Measurements from ENCODE around the gene CCDC201.

CCDC201 gene, protein sequence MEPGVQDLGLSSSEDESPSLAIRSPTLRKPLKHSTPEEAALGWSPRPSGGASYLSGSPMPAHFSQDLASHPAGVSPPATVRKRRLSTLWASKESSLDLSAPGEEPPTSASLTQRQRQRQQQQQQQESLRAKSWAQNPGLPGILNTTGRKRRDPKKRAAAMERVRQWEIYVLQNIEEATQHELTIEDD

DNA sequence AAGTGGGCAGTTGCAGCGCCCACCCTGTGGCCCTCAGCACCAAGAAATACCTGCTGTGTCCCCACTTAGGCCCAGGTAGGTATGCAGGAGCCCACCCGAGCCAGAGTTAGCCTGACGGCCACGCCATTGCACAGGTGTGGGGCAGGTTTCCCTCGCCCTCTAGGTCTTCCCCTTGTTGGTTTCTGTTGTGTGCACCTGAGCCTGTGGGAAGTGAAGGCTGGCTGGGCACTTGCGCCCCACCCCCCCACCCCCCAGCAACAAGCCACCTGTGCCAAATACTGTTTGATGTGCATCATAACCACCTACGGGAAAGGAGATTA, at the start of gene CCDC201:
Gene CCDC201, minus strand, starts transcription at position 48 of the 320 bp plus-strand sequence. CDS start 75 bp downstream, outside the sequence.
- no peak for DNase-seq

DNA sequence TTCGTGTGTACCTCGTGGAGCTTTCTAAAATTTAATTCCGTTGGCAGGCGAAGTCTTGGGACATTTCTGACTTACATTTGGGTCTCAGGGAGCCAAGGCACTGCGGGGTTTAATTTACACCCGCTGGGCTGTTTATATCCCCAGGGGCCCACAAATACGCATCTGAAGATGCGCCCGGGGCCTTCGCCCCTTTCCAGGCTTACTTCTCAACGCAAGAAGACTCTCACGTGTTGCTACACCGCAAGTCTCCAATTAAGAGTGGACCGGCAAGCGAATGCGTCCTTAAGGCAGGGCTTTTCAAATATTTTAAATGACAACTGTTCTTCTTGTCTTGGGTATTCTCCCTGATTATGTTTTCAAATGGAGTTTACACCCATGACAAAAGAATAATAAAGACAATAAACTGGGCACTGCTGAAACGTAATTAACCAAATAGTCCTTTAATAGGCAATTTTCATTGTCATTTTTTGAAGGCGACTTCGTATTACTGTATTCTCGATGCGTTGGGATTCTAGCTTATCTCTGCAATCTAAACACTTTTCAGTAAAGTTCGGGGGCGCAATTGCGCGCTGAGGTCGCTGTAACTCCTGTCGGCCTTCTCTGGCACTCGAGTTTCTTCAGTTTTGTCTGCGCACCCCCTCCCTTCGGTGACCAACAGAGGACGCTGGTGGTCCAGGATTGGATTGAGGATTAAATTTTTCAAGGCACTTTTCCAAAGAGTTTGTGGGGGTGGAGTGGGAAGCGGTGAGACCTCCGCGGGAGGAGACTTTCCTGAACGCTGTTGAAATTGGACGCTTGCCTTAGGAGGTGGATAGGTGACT, 49.0 kb upstream of the CCDC201 start:
- no peak for DNase-seq

DNA sequence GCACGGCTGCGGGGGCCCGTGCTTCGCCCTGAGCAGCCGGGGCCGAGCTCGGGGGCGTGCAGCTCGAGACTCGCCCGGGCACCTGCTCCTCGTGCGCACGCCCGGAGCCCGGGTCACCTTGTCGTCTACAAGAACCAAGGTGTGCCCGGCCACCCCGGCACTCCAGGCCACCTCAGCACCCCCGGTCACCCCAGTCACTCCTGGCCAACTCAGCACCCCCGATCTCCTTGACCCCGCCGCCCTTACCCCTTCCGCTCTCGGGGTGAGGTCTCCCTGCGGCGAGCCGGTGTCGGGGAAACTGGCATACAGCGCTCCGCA, 48.5 kb upstream of the CCDC201 start:
- DNase-seq = no peak

DNA sequence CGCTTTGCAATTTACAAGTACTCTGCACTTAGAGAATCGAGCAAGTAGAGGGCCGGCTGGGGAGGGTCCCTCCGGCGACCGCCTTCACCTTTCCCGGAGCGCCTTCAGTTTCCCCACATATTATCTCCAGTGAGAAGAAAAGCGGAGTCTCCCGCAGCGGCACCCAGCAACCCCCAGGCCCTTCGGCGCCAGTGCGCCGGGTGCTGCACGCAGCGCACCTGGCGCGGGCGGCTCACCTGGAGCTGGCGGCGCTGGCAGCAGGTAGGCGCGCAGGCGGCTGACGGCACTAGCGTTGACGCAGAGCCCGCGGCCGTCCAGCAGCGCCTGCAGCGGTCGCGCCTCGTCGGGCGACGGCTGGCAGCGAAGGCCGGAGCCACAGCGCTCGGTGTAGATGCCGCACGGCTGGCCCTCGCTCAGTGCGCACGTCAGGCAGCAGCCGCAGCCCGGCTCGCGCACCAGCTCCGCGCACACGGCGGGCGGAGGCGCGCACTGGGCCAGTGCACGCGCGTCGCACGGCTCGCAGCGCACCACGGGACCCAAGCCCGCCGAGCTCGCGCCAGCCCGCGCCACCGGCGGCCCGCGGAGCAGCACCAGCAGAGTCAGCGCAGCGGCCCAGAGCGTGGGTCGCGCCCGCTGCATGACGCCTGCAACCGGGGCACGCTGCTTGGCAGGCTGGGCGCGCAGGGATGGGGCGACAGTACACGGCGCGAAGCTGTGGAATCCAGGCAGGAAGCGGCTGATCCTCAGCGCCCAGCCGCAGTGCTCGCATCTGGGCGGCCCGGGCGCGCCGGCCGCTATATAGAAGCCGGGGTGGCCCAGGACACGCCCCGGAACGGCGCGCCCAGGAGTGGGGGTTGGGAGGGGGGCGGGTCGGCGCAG, 47.9 kb upstream of the CCDC201 start, which contains the start of gene IGFBP3:
Gene IGFBP3, minus strand, starts transcription at position 771 of the 879 bp plus-strand sequence. Its CDS starts 132 bp downstream, at position 639.
- DNase-seq = no peak

DNA sequence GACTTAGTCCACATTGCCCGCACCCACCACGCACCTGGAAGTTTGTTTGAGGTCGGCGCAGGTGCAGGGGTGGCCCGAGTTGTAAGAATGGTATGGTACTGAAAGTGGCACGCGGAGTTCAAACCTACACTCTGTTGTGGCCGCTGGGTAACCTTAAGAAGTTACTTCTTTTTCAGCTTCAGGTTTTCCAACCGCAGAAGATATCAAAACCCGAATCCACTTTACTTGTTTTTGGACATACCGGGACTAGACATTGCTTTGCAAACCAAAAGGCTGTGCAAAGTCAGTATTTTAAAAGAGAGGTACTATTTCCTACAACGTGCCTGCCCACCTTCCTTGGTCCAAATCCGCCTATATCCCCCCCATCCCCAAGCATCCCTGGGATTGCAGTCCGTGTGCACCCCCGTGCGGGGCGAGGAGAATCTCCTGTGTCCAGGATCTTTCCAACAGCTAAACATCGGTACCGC, 47.1 kb upstream of the CCDC201 start:
- no peak for DNase-seq

DNA sequence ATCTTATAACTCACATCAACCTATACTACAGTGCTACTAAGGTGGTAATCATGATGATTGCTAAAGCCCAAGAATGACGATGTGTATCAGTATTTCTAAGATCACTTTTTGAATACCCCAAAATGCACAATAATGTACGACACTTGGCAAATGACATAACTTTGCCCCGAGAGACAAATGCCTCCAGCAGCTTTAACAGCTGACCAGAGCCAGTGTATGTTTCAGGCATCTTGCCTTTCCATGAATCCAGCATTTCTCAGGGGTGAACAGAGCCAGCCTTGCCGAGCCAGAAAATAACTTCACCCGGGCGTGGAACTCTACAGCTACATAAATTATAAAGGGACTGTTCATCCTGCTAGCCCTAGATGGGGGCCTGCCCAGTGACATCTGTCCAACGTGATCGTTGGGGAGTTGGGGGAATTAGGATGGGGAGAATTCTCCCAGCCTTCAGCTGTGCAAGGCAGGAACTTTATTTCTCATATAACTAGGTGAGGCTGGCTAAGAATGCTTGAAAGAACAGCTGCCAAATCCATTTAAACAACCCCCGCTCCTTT, 46.4 kb upstream of the CCDC201 start:
- DNase-seq = no peak

DNA sequence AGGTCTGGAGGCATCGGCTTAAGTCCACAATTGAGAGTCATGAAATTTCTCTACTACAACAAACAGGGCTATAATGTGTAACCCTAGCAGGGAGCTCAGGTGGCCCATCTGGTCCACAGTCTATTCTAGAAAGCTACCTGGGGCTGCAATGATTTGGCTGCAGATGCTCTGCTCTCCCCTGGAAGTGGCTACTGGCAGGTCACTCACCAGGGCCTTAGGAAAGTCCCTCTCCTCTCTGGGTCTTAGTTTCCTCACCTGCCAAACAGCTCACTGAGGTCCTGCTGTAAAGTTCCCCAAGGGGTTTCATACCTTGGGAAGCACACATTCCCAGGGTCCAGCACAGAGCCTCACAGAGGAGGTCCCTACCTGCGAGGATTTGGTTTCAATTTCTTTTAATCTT, 45.7 kb upstream of the CCDC201 start:
- DNase-seq = no peak

DNA sequence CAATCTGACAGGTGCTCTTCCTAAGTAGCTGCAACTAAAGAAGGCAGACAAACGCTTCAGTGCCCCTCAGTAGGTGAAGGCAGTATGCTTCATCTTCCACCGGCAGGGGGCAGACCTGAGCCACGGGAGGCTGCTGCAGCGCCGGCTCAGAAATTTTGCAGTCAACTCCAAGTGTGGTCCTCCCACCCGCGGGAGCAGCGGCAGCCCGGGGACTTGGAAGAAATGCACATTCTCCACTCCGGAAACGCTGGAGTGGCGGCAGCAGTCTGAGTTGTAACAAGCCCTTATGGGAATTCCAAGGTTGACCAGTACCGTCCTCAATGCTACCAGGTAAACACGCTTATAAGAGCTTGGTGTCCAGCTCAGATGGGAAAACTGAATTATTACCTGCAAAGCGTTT, 44.8 kb upstream of the CCDC201 start:
- DNase-seq = peak; percentile 61

DNA sequence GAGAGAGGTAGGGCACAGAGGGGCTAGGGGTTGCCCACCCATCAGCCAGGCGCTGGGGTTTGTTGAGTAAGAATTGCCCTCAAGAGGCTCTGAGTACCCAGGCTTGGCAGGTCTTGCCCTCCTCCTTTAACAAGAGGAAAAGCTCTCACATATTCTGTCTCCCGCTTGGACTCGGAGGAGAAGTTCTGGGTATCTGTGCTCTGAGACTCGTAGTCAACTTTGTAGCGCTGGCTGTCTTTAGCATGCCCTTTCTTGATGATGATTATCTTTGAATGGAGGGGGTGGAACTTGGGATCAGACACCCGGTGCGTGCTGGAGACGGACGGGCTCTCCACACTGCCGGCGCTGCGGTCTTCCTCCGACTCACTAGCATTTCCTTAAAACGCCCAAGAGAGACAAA, 44.2 kb upstream of the CCDC201 start:
- no peak for DNase-seq

DNA sequence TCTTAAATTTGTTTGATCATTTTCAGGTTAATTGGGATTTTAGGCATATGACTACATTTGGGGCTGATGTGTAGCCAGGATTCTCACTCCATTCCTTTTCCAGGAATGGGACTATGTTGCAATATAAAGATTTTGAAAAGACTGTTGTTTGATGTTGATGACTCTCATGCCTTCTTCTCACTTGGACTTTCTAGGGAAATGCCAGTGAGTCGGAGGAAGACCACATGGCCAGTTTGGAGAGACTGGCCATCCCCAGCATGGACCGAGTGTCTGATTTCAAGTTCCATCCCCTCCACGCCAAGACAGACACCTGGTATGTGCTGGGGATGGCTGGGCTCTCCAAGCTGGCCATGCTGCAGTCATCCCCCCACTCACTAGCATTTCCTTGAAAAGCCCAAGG, 42.7 kb upstream of the CCDC201 start:
- no peak for DNase-seq

DNA sequence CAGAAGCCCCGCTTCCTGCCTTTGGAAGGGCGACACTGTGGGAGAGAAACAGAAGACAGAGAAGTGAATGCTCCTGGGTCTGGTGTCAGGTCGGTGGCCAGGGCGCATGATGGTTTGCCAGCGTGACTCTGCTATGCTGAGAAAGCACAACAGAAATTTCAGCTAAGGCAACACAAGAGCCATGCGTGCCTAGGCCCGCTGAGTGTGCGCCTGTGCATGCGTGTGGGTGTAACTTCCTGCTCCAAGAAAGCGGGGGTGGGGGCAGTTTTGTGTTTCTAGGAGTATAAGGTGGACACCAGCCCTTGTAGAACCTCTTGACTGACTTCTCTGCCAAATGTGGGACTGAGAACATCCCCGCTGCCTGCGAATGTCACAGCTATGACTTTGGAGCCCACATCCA, 42.0 kb upstream of the CCDC201 start:
- DNase-seq = no peak

DNA sequence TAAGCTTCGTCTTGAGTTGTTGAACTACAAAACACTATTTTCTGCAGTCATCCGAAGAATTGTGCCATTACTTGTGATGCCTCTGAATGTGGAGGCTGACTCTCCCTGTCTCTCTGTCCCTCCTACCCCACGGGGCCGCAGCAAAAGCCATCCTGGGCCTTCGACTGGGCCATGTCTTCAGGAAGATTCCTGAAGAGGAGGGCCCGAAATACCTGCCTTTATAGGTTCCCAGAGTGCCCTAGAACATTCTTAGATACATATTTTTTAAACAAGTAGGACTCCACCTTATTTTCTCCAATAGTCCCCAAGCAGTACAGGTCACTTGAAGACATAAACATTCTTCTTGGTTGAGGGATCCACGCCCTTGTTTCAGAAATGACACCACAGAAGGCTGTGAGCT, 40.1 kb upstream of the CCDC201 start:
- DNase-seq = no peak

DNA sequence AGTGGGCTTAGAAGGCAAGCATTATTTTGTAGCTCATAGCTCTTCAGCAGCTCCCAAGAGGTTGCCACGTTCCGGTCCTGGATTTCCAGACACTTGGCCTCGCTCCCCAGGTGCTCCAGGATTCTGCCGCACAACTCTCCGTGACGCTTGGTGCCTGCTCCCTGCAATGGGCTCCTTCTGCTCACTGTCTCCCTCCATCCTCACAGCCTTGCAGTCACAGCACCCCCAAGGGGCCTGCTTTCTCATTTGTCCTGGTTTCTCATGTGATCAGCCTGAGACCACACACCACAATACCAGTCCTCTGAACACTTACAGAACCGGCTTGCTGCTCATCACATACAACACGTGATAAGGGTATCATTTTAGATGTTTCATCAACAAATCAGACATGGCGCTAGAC, 38.4 kb upstream of the CCDC201 start:
- no peak for DNase-seq

DNA sequence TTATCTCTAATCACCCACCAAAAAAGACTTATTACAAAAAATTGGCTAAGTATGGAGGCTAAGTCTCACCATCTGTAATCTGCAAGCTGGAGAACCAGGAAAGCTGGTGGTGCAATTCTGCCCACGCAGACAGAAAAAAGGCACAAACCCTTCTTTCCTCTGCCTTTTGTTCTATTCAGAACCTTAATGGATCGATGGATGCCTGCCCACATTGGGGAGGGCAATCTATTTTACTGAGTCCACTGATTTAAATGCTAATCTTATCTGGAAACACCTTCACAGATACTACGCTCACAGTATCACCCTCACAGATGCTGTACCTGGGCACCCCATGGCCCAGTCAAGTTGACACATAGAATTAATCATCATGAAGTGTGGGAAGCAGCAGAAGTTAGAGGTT, 38.0 kb upstream of the CCDC201 start:
- DNase-seq = no peak

DNA sequence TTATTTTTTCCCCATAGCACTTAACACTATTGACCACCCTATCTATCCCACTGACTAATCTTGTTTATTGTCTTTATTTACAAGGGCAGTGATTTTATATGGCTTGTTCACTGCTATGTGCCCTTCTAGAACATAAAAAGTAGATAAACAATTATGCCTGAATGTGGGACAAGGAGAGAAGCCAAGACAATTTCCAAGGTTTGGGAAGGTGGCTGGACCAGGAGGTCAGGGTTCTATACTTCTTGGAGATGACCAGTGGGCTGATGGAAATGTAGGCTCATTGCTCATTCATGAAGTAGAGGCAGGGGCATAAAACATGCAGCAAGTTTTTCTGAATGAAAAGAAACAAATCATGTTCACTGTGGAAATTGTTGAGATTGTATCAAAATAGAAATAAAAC, 36.7 kb upstream of the CCDC201 start:
- no peak for DNase-seq

DNA sequence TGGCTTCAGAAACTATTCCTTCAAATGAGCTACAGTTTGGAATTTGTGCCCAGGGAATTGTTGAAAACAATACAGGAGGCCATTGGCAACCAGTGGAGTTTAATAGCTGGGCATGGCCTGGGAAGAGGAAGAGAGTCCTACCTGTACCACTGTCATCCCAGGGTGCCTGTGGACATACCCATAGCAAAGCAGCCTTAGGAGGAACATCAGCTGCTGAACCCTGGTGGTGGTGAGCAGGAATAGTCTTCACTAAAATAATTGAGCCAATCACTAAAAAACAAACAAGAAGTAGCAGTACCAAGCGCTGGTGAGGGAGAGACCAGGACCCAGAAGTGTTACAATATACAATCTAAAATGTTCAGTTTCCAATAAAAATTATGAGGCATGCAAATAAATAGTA, 29.9 kb upstream of the CCDC201 start:
- DNase-seq = no peak

DNA sequence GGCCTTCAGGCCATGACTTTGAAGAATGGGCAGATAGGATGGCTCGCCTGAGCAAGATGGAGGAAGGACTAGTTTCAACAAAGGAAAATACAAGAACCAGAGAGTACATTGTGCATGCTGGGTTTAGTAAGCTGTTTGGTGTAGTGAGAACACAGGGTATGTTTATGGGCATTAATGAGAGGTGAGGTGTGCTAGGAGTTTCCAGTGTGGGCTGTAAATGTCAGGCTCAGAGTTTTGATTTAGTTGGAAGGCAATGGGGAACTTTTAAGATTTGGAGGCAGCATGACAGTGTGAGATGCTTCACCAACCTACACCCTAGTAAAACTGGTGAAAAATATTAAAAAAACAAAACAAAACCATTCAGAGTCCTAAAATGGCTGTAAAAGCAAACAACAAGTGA, 28.7 kb upstream of the CCDC201 start:
- no peak for DNase-seq

DNA sequence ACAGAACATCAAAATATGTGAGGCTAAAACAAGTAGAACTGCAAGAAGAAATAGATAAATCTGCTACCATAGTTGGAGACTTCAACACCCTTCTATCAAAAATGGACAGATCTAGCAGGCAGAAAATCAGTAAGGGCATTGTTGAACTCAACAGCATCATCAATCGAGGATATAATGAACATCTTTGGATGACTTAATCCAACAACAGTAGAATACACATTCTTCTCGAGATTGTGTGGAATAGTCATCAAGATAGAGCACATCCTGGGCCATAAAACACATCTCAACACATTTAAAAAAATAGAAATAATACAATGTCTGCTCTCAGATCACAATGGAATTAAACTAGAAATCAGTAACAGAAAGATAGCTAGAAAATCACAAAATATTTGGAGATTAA, 25.3 kb upstream of the CCDC201 start:
- no peak for DNase-seq

DNA sequence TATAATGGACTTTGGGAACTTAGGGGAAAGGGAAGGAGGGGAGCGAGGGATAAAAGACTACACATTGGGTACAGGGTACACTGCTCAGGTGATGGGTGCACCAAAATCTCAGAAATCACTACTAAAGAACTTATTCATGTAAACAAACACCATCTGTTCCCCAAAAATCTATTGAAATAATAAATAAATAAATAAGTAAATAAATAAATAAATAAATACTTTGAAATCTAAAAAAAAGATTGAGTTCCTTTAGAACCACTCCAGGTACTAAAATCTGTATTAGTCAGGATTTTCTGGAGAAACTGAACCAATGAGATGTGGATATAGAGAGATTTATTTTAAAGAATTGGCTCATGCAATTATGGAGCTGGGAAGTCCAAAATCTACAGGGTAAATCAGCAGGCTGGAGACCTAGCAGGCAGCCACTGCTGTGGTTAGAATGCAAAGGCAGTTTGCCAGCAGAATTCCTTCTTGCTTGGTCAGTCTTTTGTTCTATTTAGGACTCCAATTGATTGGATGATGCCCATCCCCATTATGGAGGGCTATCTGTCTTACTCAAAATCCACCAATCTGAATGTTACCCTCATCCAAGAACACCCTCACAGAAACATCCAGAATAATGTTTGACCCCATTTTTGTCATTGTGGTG, 24.3 kb upstream of the CCDC201 start:
- DNase-seq = no peak

DNA sequence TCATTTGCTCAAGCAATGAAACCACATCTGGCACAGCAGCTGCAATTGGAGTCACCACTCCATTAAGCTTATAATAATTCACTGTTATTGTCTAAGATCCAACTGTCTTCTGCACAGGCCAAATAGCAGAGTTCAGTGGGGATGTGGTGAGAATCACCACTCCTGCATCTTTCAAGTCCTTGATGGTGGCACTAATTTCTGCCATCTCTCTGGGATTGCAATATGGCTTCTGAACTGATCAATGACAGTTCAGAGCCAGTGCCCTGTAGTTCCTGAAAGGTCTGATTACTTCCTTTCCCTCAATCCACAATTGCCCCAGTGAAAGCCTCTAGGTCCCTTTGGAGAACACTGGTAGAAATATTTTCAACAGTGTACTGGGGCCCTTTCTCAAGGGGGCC, 21.8 kb upstream of the CCDC201 start:
- DNase-seq = no peak

DNA sequence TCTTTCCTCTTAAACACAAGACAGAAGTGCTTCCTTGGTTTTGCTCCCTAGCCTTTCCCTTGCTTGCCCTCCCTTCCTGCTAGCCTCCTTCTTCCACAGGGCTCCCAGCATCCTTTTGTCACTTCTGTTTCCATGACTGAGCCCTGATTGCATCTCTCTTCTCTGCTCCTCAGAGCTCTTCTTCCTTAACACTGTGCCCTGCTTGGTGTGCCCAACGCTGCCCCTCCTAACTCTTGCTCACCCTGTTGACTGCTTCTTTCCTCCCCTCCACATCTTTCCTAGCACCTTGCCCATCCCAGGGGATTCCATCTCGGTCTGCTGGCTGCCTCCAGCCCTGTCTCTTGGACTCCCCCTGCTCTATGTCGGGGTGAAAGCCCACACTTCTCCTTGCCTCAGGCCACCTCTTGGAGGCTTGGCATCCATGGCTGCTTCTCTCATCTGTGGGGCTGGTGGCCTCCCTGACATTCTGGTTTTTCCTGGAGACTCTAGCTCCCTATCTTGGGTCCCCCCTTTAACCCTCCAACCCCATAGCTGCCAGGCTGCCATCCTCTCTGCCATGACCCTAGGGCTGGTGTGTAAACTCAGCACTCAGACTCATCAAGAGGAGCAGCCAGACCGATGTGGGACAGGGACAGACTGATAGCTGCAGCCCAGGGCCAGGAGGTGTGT, 21.2 kb upstream of the CCDC201 start:
- no peak for DNase-seq

DNA sequence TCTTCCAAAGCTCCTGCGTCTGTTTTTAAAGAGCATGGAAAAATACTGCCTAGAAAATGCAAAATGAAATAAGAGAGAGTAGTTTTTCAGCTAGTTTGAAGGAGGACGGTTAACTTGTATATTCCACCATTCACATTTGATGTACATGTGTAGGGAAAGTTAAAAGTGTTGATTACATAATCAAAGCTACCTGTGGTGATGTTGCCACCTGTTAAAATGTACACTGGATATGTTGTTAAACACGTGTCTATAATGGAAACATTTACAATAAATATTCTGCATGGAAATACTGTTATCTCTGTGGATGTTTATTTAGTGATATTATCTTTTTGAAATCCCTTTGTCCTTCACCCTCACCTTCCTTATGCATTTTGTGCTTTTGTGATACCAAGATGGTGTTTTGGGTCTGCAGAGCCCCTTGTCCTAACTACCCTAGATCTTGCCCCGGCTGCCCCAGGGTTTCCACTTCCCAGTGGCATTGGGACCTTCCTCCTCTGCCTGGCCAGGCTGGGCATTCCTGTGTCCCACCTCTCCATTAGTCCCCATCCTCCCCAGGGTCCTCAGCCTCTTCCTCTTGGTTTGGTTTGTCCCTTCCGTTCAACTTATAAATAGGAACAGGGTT, 20.6 kb upstream of the CCDC201 start:
- no peak for DNase-seq

Data from activated gamma-delta T cell treated with Interleukin-2 at 50 U/mL for 16 hours (primary cell).